Astrocyte of the spinal cord (primary cell): ENCODE data around the gene FADS2.

Source experiments
- DNase-seq: peaks from one replicate; pipeline ENCODE4 v3.0.0; 2011; ENCODE audit warnings: low read depth, low spot score
- H3K4me3 ChIP-seq: 2 replicates; pipeline ENCODE4 v1.5.1; 2011; ENCODE audit warnings: low read depth, mild to moderate bottlenecking, low read length, moderate library complexity
- CTCF ChIP-seq: IDR thresholded peaks from 2 replicates; pipeline ENCODE4 v1.5.1; 2012; ENCODE audit warnings: low read depth, mild to moderate bottlenecking, low read length, inconsistent platforms
- in situ Hi-C: cut with HindIII; loops from 2 replicates; pipeline ENCODE4 v1.10.0; 2017; ENCODE audit warnings: low sequenced_read_pairs

Gene FADS2

DNA sequence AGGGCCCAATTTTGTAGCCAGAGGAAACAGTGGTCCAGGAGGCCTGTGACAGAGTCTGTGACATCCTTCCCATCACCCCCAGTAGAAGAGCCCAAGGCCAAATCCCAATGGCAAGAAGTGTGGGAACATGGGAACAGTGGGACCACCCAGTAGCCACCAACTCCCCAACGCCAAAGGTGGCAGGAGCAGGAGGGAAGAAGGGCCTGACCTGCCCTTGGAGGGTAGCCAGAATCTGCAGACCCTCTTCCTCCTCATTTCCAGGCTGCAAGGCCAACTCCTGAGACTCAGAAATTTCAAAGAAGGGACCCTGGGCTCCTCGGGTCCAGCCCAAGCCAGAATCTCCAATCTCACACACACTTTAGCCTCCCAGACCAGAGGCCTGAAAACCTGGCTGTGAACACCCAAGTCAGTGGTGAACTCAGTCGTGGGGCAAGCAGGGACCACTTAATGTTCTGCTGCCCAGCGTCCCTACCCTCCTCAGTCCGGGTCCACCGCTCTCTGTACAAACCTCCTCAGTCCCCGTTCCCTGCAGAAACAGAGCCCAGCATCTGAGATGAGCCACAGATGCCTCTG is 83.1 kb downstream of the FADS2 start:
- no peak overlapping the region for H3K4me3 ChIP-seq
- no peak for DNase-seq
- TF ChIP-seq CTCF = no peak
- in situ Hi-C loops = no loop called here

- TF ChIP-seq CTCF = no peak
- in situ Hi-C loops = no loop called here
These were observed 83.8 kb downstream of the FADS2 start for GRCh38 chr11:61911701-61912529.

DNA sequence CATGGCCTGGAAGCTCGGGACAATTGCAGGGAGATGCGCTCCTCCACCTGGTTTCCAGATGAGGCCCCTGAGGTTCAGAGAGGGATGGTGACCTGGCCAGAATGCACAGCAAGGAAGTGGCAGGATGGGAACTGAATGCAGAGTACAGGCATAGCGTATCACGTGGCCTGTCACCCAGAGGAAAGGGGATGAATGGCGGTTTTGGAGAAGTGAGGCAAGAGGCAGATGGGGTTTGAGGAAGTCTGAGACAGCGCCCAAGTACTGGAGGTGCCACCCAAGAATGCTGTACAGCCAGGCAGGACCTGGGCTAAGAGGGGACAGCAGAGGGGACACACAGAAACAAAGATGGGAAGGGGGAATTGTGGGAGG is 84.4 kb downstream of the FADS2 start:
- DNase-seq = no peak
- no peak for TF ChIP-seq CTCF
- H3K4me3 ChIP-seq = no peak overlapping the region
- in situ Hi-C loops = no loop called here

More at GRCh38 chr11:61911701-61912529, 83.8 kb downstream of the FADS2 start:
- DNase-seq = no peak
- no peak overlapping the region for H3K4me3 ChIP-seq

- DNase-seq = no peak
- in situ Hi-C loops = no loop called here
- no peak for TF ChIP-seq CTCF
- no peak overlapping the region for H3K4me3 ChIP-seq
These were observed 85.0 kb downstream of the FADS2 start for GRCh38 chr11:61912991-61913698.

DNA sequence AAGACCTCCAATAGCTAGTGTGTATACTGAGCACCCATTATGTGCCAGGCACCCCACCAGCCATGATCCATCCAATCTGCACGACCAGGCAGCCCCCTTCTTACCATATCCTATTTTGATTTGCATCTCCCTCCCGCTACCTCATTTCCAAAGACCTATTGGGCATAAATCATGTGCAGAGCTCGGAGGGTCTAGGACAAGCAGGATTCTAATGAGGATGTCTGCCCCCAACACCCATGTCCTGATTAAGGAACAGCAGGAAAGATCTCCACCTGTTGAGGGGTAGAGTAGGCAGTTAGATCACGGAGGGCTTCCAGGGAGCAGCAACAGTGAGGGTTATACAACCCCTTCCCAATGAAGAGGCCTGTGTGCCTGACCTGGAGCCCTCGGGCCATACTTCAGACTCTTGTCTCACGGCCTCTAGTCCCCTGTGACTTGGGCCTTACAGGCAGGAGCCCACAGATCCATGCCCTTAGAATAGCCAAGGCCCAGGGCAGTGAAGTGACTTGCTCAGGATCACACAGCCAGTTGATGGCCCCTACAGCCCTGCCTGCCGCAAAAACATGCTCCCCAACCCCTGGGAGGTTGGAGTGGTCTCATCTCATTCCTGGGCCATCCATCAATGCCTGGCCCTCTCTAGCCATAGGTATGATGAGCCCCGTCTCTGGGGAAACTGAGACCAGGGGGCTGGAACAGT is 85.7 kb downstream of the FADS2 start:
- TF ChIP-seq CTCF = no peak
- DNase-seq = no peak
- no peak overlapping the region for H3K4me3 ChIP-seq
- in situ Hi-C loops = no loop called here

- no peak for TF ChIP-seq CTCF
- H3K4me3 ChIP-seq = no peak overlapping the region
- in situ Hi-C loops = no loop called here
These were observed 86.5 kb downstream of the FADS2 start for GRCh38 chr11:61914471-61915171.

More at GRCh38 chr11:61914471-61915171, 86.5 kb downstream of the FADS2 start:
- DNase-seq = no peak
